Measurements from ENCODE around the gene SSBP3. TPM values are rescaled to one million over a fixed set of nuclear protein-coding genes. Genes with fewer than 3 reads are reported as not detected.

The SSBP3 gene
- total and polyA plus RNA-seq, 9 of the 15 experiments (the other 6 are each of a cell fraction or from before 2014, with no cell fraction given) = 8.7 to 108 (median 33.8) TPM

DNA sequence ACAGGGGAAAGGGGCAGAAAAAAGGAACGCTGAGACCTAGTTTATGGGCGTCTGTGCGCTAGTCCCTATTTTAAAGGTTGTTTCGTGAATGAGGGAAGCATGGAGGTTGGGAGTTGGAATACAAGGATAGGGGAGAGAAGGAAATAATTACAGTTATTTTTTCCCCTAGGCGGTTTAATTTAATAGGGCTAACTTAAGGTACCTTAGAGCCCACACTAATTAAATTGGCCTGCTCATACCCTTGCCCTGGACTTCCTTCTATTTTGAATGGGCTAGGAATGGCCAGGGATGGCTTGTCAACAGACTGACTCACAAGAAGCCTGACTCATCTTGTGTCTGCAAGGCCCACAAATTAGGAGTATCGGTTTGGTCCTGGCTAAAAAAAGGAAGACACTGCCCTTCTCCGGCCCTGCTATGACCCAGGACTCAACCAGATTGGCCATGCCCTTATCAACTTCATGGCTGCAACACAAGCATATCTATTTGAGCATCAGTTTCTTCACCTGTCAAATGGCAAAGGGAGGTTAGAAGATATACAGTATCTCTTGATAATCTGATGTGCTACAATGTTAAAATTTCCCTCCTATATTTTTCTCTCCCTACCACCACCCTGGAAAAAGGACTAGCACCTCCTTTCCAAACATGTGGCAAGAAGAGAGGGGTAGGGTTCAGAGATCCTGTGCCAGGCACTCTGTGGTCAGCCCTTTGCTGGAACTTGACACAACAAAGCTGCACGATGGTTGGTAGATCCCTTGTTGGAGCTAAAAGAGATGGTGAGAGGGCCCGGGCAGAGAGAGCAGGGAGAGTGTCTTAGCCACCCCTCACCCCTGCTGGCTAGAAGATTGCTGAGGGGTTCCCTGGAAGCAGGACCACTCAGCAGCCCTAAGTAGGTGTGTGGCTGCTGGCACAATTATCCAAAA, 2.2 kb upstream of the SSBP3 start (continued):
- TF ChIP-seq, protein P1, sequence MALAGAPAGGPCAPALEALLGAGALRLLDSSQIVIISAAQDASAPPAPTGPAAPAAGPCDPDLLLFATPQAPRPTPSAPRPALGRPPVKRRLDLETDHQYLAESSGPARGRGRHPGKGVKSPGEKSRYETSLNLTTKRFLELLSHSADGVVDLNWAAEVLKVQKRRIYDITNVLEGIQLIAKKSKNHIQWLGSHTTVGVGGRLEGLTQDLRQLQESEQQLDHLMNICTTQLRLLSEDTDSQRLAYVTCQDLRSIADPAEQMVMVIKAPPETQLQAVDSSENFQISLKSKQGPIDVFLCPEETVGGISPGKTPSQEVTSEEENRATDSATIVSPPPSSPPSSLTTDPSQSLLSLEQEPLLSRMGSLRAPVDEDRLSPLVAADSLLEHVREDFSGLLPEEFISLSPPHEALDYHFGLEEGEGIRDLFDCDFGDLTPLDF (CRISPR knock-in tag; IDR thresholded peaks at IDR 0.05) = no peak
- TF ChIP-seq ZNF431 (CRISPR knock-in tag; IDR thresholded peaks at IDR 0.05) = 0 out of 2 replicates have a peak, but pooled peaks have one; percentile 41
- TF ChIP-seq CREB3 (tag; conservative IDR thresholded peaks at IDR 0.05; ENCODE audit: low read depth) = peak; percentile 5; the same call in 1 of the 2 replicates
- peak; percentile 39 for TF ChIP-seq NEUROD1 (IDR thresholded peaks at IDR 0.05; ENCODE audit: borderline replicate concordance, low read depth, low read length, partially characterized antibody)
- TF ChIP-seq CBFA2T3 (IDR thresholded peaks at IDR 0.05) = peak; percentile 75
- TF ChIP-seq, protein P2, sequence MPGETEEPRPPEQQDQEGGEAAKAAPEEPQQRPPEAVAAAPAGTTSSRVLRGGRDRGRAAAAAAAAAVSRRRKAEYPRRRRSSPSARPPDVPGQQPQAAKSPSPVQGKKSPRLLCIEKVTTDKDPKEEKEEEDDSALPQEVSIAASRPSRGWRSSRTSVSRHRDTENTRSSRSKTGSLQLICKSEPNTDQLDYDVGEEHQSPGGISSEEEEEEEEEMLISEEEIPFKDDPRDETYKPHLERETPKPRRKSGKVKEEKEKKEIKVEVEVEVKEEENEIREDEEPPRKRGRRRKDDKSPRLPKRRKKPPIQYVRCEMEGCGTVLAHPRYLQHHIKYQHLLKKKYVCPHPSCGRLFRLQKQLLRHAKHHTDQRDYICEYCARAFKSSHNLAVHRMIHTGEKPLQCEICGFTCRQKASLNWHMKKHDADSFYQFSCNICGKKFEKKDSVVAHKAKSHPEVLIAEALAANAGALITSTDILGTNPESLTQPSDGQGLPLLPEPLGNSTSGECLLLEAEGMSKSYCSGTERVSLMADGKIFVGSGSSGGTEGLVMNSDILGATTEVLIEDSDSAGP (CRISPR knock-in tag; IDR thresholded peaks at IDR 0.05) = no peak
- peak; percentile 50 to 60; a peak in 3 of 4 replicates for TF ChIP-seq KDM1A (IDR thresholded peaks at IDR 0.05)
- TF ChIP-seq, protein P3, sequence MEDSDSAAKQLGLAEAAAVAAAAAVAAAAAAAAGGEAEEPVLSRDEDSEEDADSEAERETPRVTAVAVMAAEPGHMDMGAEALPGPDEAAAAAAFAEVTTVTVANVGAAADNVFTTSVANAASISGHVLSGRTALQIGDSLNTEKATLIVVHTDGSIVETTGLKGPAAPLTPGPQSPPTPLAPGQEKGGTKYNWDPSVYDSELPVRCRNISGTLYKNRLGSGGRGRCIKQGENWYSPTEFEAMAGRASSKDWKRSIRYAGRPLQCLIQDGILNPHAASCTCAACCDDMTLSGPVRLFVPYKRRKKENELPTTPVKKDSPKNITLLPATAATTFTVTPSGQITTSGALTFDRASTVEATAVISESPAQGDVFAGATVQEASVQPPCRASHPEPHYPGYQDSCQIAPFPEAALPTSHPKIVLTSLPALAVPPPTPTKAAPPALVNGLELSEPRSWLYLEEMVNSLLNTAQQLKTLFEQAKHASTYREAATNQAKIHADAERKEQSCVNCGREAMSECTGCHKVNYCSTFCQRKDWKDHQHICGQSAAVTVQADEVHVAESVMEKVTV (CRISPR knock-in tag; IDR thresholded peaks at IDR 0.05) = 0 out of 2 replicates have a peak, but pooled peaks have one; percentile 30
- peak; percentile 27; the same call in 1 of the 2 replicates for TF ChIP-seq ZNF512 (tag; IDR thresholded peaks at IDR 0.05)
- 0 out of 2 replicates have a peak, but pooled peaks have one; percentile 49 for TF ChIP-seq FOXP4 (CRISPR knock-in tag; IDR thresholded peaks at IDR 0.05; ENCODE audit: borderline replicate concordance)
- no peak; the same call in 1 of the 2 replicates for TF ChIP-seq ZNF217 (CRISPR knock-in tag; IDR thresholded peaks at IDR 0.05)
- TF ChIP-seq JUN (IDR thresholded peaks at IDR 0.05; ENCODE audit: borderline replicate concordance, low read depth, low read length) = peak; percentile 96
- no peak for TF ChIP-seq JUN (CRISPR knock-in tag; IDR thresholded peaks at IDR 0.05; ENCODE audit: borderline replicate concordance)
